Measurements from ENCODE around the gene PKP3.

The PKP3 gene

DNA sequence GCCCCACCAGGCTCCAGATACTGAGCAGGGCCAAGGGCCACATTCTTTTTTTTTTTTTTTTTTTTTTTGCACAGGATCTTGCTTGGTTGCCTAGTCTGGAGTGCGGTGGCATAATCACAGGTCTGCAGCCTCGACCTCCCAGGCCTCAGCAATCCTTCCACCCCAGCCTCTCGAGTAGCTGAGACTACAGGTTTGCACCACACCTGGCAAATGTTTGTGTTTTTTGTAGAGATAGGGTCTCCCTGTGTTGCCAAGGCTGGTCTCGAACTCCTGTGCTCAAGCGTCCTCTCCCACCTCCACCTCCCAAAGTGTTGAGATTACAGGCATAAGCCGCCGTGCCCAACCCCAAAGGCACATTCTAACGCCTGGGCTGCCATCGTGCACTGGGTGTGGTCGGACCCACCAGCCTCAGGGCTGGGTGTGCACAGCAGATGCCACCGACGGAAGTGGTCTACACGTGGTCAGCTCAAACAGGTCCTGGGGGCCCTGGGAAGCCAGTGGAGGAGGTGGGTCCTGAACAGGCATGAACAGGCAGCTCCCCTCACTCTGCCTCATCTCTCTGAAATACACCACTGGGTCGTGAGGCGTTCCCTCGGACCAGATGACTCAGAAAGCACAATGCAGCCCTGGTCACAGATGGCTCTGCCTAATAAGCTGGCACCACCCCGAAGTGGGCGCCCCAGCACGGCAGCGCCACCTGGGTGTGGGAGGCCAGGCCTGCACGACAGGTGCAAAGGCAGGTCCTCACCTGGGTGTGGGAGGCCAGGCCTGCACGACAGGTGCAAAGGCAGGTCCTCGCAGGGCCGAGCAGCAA is 29.9 kb upstream of the PKP3 start:
- peak; percentile 38 for DNase-seq

DNA sequence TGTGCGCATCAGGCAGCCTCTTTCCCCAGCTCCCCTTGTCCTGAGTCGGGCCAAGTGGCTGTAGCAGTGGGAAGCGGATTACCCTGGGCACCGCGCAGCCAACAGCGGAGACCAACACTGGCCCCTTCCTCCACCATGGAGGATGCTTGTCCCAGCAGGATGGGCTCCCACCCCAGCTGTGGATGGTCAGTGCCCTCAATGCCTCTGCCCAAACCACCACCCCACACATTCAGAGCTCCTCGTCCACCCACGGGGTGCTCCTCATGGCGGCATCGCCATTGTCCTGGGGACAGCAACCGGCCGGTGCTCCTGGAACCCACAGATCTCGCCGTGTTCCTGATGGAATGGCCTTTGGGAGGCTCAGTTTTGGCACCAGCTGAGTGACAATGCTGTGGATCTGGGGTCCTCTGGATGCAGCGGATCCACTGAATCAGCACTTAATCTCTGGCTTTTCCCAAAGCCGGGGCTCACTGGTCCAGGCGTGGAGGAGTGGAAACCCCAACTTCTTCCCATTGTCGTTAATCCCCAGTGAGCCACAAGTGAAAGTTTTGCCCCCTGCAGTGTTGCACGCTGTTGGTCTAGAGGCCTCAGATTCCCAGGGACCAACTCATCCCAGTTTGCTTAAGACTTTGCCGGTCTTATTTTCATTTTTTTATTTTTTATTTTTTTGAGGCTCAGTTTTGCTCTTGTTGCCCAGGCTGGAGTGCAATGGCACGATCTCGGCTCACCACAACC is 28.9 kb upstream of the PKP3 start:
- DNase-seq: no peak

DNA sequence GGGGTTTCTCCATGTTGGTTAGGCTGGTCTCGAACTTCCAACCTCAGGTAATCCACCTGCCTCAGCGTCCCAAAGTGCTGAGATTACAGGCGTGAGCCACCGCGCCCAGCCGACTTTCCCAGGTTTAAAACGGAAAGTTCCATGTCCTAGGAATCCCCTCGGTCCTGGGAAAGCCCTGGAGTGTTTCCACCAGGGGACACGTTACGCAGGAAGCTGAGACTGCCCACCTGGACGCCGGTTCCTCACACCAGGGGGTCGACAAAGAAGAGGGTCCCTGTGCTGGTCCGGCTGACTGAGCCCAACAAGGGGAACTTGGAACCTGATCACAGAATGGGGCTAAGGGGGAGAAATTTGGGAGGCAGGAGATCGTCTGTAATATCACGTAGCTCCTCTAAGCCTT is 28.2 kb upstream of the PKP3 start:
- no peak for DNase-seq

DNA sequence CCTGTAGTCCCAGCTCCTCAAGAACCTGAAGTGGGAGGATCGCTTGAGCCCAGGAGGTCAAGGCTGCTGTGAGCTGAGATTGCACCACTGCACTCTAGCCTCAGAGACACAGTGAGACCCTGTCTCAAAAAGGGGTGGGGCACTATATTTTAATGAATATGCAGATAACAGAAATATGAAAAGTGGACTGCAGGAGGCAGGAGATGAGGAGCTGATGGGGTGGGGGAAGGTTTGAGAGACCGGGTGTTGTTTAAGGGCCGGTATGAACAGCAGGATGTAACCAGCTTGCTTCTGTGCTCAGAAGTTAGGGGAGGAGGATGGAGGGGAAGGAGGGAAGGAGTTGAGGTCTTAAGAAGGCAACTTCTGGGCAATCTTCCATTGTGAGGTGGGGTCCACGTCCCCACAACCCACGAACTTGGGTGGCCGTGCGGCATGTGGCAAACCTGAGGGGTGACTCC is 26.0 kb upstream of the PKP3 start:
- no peak for DNase-seq

DNA sequence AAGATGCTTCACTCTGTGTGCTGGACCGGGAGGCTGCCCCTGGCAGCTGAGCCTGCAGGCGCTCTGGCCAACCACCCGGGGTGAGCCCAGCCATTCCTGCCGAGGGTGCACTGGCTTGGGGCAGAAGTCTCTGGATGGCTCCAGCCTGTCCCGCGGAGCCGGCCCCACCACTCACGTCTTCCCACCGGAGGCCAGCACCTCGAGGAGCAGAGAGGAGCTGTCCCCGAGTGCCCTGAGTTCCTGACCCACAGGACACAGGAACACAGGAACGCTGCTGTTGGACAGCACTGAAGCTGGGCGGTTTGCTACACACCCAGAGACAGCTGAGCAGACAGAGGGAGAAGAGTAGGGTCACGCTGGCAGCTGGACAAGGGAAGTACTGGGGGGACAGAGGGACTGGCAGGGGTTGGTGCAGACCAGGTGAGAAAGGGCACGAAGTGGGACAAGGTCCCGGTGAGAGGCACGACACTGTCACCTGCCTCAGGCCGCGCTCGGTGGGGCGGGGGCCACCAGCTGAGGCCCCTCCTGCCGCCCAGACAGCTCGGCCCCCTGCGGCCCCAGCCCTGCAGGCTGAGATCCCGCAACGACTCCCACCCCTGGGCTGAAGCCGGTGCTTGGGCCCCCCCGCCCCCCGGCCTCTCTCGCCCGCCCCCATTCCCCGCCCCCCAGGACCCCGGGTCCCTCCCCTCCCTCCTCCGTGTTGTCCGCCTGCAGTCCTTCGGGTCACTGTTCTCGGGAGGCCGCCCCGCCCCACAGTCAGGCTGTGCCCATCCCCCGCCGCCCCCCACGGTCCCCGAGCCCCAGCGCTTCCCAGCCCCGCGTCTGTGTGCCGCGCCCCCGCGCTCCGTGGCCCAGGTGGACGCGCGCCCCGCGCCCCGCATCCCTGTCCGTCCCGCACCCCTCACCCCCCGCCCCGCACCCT is 25.3 kb upstream of the PKP3 start:
- DNase-seq: no peak

DNA sequence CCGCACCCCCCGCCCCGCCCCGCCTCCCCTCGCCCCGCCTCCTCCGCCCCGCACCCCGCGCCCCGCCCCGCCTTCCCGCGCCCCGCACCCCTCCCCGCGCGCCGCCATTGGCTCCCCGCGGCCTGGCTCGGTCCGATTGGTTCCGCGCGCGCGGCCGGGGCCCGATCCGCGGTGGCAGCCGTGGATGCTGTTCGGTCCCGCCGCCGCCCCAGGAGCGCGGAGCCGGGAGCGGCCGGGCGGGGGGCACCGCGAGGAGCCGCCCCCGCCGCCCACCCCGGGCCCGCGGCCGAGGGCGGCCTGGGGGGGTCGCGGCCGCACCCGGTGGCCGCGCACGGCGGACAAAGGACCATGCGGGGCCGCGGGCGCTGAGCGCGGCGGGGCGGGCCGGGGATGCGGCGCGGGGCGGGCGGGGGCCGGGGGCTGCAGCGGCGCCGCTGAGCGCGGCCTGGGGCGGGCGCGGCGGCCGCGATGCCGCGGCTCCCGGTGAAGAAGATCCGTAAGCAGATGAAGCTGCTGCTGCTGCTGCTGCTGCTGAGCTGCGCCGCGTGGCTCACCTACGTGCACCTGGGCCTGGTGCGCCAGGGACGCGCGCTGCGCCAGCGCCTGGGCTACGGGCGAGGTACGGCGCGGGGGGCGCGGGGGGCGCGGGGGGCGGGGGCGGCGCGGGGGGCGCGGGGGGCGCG is 24.5 kb upstream of the PKP3 start, which contains the start of gene B4GALNT4:
B4GALNT4 (plus strand) TSS at position 164 of the 683 bp plus-strand sequence; CDS start at position 469, 305 bp downstream.
- peak; percentile 59 for DNase-seq

DNA sequence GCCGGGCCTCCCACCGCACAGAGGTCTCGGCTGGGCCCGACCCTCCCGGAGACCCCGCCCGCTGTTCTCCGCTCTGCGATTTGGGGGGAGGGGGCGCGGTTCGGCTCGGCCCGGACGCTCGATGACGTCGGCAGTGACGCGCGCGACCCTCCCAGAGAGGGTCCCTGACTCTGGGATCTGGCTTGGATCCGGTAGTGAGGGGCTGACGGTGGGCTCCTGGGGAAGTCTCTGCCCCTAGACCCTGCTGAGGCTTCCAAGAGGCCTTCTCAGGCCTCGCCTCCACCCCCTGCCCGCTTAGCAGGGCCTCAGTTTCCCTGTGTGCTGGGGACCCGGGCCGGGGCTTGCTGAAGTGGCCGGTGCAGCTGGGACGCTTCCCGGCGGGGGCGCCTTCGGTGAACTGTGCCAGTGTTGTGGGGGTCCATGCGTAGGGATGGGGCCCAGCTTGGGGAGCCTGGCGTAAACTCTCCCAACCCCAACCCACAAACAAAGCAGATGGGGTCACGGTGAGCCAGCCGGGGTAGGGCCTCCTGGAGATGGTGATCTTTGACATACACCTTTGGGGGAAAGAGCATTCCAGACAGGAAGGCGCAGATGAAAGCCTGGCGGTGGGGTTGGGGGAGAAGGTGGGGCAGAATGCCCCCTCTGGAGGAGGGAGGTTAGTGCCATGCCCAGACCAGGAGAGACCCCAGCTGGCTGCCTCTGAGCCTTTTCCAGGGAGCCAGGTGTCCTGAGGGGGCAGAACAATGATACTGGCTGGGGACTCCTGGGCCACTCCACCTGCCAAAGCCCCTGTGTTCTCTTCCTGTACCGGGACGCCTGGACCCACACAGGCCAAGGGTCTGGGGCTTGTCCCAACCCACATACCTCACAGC is 23.7 kb upstream of the PKP3 start:
- no peak for DNase-seq

DNA sequence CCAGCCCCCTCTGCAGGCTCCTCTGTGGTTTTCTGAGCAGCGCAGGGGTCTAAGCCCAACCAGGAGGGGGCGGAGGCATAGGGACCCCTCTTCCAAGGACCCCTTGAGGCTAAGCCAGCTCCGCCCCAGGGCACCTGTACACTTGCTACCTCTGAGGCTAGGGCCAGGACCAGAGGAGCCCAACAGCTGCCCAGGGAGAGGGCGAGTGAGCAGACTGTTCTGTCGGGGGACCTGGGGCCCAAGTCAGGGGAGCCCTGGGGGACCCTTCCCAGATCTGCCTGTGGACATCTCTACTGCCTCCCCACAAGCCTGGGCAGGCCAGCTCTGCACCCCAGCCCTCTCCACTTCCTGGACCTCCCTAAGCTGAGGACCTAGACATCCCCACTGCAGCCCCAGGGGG is 23.0 kb upstream of the PKP3 start:
- DNase-seq: no peak

DNA sequence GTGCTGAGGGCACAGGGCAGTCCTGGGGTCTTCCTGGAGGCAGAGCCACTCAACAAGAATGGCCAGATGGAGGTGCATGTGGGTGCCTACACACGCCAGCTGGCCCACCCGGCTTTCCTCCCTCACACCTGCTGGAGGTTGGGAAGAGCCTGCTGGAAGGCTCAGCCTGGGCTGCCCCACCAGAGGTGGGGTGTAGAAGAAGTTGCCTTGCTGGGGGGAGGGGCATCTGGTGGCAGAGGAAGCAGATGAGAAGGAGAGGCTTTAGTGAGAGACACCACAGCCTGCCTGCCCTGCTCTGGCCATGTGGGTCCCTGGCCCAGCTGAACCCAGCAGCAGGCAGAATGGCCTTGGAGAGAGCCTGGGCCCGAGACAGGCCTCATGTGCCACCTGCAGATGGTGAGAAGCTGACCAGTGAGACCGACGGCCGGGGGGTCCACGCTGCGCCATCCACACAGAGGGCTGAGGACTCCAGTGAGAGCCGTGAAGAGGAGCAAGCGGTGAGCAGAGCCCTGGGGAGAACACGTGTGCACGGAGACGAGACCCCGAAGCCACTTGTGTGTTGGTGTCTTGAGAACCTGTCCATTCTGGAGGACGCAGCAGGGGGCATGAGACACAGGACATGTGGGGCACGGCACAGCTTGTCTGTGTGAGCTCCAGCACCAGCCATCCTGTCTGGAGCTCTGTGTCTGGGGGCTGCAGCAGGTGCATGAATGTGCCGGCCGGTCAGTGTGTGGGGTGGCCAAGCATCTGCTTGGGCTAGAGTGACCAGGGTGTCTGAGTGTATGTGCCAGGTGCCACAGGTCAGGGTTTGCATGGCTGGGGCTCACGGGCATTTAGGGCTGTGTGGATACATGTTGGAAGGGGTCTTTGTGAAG is 22.1 kb upstream of the PKP3 start:
- DNase-seq: no peak

DNA sequence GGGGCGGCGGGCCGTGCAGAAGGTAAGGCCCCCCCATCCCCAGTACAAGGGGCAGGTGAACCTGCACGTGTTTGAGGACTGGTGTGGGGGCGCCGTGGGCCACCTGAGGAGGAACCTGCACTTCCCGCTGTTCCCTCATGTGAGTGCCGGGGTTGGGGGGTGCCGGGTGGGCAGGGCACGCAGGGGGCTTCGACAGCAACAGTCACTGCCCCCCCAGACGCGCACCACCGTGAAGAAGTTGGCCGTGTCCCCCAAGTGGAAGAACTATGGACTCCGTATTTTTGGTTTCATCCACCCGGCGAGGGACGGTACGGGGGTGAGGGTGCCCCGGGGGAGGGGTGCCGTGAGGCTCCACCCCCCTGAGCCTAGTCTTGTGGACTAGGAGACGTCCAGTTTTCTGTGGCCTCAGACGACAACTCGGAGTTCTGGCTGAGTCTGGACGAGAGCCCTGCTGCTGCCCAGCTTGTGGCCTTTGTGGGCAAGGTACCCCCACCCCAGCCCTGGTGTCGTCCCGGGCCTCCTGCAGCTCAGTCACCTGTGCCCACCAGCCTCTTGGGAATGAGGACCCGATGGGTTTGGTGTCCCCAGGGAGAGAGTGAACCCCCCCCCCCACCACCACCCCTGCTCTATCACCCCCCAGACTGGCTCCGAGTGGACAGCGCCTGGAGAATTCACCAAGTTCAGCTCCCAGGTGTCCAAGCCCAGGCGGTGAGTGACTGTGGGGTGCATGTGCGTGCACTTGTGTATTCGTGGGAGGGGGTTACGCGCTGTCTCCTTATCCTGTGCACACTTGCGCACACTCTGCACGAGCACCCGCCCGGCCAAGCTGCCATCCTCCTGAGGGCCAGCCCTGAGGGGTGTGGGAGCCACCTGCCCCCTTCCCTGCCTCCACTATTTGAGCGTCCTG is 20.9 kb upstream of the PKP3 start:
- no peak for DNase-seq

DNA sequence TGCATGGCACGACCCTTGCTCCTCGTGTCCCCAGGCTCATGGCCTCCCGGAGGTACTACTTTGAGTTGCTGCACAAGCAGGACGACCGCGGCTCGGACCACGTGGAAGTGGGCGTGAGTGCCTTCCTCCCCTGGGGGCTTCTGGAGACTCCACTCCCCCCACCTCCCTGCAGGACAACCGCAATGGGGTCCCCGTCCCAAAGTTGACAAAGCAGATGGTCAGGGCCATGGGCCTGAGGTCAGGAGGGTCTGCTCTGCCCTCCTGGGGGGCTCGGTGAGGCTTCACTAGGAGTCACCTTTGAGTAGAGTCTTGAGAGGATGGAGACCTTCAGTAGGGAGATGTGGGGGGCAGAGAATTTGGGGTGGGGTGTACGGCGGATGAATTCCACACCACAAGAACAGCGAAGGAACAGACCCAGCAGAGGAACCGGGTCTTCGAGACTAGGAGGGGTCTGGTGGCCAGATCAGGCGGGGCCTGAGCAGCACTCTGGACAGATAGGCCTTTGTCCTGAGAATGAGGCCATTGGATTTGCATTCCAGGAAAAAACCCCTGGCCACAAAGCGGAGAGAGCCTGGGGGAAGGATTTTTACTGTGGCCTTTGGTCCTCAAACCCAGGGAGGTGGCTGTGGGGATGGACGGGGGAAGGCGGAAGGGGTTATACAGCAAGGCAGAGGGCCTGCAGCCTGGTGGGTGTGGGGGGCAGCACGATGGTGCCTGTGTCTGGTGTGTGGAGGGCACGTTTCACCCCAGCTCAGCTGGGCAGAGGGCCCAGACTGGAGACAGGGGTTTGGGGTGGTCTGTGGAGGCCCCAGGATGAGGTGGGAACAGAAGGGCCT is 20.1 kb upstream of the PKP3 start:
- DNase-seq: no peak

DNA sequence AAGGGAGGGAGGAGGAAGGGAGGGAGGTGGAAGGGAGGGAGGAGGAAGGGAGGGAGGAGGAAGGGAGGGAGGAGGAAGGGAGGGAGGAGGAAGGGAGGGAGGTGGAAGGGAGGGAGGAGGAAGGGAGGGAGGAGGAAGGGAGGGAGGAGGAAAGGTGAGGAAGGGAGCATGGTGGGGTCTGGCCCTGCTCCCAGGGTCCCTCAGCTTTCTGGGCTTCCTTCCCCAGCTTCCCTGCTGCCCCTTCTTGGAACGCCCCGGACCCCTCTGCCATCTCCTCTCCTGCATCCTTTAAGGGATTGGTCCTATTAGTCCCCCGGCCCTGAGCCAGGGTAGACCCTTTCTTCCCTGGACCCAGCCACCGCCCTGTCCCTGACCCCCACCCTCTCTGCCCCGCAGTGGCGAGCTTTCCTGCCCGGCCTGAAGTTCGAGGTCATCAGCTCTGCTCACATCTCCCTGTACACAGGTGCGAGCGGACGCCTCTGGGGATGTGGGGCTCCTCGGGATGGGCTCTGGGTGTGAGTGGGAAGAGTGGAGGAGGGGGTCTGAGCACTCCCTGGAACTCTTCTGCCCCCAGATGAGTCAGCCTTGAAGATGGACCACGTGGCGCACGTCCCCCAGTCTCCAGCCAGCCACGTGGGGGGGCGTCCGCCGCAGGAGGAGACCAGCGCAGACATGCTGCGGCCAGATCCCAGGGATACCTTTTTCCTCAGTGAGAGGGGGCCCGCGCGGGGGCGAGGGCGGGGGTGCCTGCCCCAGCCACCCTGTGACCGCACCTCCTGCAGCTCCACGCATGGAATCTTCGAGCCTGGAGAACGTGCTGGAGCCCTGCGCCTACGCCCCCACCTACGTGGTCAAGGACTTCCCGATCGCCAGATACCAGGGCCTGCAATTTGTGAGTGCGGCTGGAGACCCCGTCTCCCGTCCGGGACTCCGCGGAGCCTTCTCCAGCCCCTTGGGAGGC is 18.7 kb upstream of the PKP3 start:
- no peak for DNase-seq

DNA sequence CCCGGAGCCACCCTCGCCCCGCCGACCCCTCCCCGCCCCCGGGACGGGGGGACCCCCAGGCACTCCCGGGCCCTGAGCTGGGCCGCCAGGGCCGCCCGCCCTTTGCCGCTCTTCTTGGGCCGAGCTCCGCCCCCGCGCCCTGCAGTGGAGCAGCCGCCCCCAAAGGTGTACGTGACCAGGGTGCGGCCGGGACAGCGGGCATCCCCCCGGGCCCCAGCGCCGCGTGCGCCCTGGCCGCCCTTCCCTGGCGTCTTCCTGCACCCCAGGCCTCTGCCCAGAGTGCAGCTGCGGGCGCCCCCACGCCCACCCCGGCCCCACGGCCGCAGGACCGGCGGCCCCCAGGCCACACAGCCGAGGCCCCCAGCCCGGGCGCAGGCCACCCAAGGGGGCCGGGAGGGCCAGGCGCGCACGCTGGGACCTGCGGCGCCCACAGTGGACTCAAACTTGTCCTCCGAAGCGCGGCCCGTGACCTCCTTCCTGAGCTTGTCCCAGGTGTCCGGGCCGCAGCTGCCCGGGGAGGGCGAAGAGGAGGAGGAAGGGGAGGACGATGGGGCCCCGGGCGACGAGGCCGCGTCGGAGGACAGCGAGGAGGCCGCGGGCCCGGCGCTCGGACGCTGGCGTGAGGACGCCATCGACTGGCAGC is 17.4 kb upstream of the PKP3 start:
- no peak for DNase-seq

DNA sequence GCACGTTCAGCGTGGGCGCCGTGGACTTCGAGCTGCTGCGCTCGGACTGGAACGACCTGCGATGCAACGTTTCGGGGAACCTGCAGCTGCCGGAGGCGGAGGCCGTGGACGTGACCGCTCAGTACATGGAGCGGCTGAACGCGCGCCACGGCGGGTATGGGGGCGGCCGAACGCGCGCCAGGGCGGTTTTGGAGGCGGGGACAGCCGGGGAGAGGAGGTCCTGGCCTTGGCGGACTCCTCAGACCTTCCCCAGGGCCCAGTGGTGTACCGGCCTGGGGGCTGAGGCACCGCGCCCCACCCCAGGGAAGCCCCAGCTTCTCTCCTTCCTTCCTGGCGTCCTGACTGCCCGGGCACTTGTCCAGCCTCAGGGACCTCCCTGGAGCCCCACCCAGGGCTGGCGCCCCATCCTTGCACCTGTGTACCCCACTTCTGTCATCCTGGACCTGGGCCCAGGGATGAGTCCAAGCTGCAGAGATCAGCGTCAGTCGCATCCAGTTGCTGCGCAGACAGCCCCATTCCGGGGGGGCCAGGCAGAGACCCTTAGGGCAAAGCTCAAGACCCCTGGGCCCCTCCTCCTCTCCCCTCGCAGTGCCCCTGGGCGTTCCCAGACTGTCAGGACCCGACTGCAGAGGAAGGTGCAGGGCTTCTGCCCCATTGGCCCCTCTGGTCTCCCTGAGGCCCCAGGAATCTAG is 16.7 kb upstream of the PKP3 start:
- DNase-seq: no peak

DNA sequence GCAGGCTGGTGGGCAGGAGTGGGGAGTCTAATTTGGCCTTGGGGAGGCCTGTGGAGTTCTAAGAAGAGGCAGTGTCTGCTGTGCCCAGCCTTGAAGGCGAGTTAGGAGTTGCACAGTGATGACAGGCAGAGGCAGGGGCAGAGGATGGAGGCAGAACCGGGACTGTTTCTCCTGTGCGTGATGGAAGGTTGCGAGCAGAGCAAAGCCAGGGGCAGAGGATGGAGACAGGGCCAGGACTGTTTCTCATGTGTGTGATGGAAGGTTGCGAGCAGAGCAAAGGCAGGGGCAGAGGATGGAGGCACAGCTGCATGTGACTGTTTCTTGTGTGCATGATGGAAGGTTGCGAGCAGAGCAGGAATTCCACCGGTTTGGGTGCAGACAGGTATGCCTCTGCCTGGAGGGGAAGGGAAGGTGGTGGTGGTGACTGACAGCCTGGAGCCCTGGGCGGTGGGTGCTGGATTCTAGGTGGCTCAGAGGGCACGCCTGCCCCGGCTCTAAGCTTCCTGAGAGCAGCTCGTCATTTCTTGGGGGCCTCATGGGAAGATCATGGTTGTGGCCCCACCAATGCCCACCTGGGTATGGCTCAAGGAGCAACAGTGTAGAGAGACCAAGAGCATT is 16.0 kb upstream of the PKP3 start:
- no peak for DNase-seq

All from fibroblast of skin of right biceps (primary cell).